DOHH2 (cell line): ENCODE measurements around the gene GNG10.

ENCODE experiments used
- H3F3A ChIP-seq: fragments of 200-600 bp; sonication (generic), shearing (Covaris generic); 2 replicates; pipeline ENCODE4 v1.6.0; 2016; ENCODE audit warnings: antibody characterized with exemption, mild to moderate bottlenecking; ENCODE audit not compliant: control insufficient read depth, insufficient read depth
- H3K27ac ChIP-seq: fragments of 200-600 bp; sonication (generic); 2 replicates; pipeline ENCODE4 v1.5.1; 2014; ENCODE audit warnings: low read depth, mild to moderate bottlenecking, low read length, moderate library complexity
- H3K27me3 ChIP-seq: fragments of 200-600 bp; sonication (generic); 2 replicates; pipeline ENCODE4 v1.6.1; 2014; ENCODE audit warnings: mild to moderate bottlenecking, low read length, mixed read lengths; ENCODE audit not compliant: control insufficient read depth
- H3K36me3 ChIP-seq: fragments of 200-600 bp; sonication (generic); 2 replicates; pipeline ENCODE4 v1.6.1; 2014; ENCODE audit warnings: mild to moderate bottlenecking, low read length, moderate library complexity, mixed read lengths; ENCODE audit not compliant: control insufficient read depth
- H3K4me1 ChIP-seq: fragments of 200-600 bp; sonication (generic); 2 replicates; pipeline ENCODE4 v1.6.1; 2014; ENCODE audit warnings: mild to moderate bottlenecking, low read length, mixed read lengths; ENCODE audit not compliant: control insufficient read depth
- H3K4me2 ChIP-seq: fragments of 200-600 bp; sonication (generic); 2 replicates; pipeline ENCODE4 v1.6.0; 2014; ENCODE audit warnings: mild to moderate bottlenecking, low read length, moderate library complexity
- H3K4me3 ChIP-seq: fragments of 200-600 bp; sonication (generic); 2 replicates; pipeline ENCODE4 v1.5.1; 2014; ENCODE audit warnings: mild to moderate bottlenecking, low read length, mixed read lengths
- H3K79me2 ChIP-seq: fragments of 200-600 bp; sonication (generic); 2 replicates; pipeline ENCODE4 v1.6.1; 2014; ENCODE audit warnings: mild to moderate bottlenecking, low read length, mixed read lengths; ENCODE audit not compliant: control insufficient read depth
- H3K9me2 ChIP-seq: fragments of 200-600 bp; sonication (generic); replicated peaks from 2 replicates; pipeline ENCODE4 v1.6.1; 2014; ENCODE audit warnings: mild to moderate bottlenecking, low read length, mixed read lengths; ENCODE audit not compliant: control insufficient read depth
- H3K9me3 ChIP-seq: fragments of 200-600 bp; sonication (generic); 2 replicates; pipeline ENCODE4 v1.6.1; 2014; ENCODE audit warnings: antibody characterized with exemption, low read length, mixed read lengths; ENCODE audit not compliant: control insufficient read depth, insufficient read depth
- H4K20me1 ChIP-seq: fragments of 200-600 bp; sonication (generic); 2 replicates; pipeline ENCODE4 v1.6.0; 2014; ENCODE audit warnings: low read depth, mild to moderate bottlenecking, antibody characterized with exemption, low read length, moderate library complexity; ENCODE audit not compliant: control insufficient read depth, insufficient read depth
- EZH2phosphoT487 ChIP-seq: fragments of 200-600 bp; sonication (generic); IDR thresholded peaks from 2 replicates; pipeline ENCODE4 v1.6.1; 2017; ENCODE audit warnings: borderline replicate concordance, mild to moderate bottlenecking, antibody characterized with exemption, low read length, moderate library complexity, mixed read lengths
- TF ChIP-seq, protein P1 (sequence below): fragments of 200-600 bp; sonication (generic); IDR thresholded peaks from one replicate; pipeline ENCODE4 v1.5.1; 2014; ENCODE audit warnings: antibody characterized with exemption, mild to moderate bottlenecking, low read depth, low read length; ENCODE audit not compliant: poor library complexity, severe bottlenecking

GNG10 gene

DNA sequence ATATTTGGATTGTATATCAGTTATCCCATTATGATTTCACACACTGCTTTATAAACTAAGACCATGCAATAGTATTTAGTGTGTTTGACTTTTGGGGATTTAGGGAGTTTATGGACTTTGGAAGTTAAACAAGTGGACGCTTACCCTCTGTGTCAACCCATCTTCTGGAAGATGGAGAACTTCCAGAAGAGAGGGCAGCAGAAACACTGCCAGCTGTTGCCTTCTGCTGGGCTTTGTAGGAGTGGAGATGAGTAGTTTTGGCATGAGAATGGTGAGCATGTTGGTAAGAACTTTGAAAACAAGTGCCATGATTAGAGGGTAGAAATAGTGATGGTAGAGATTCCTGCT is 28.0 kb upstream of the GNG10 start:
- no peak overlapping the region for H3K27ac ChIP-seq
- H3K9me3 ChIP-seq = no peaks in the 10 kb centered on the region
- peaks cover 27% of the 10 kb centered on the region for H3K4me1 ChIP-seq
- H3K27me3 ChIP-seq = no peaks in the 10 kb centered on the region
- peaks cover 19% of the 10 kb centered on the region; the same call in 1 of the 2 replicates for H4K20me1 ChIP-seq
- H3K4me3 ChIP-seq = peak overlapping the region; percentile 88
- peaks cover 71% of the 10 kb centered on the region for H3K79me2 ChIP-seq
- H3K36me3 ChIP-seq = peaks cover 43% of the 10 kb centered on the region
- TF ChIP-seq, protein P1, sequence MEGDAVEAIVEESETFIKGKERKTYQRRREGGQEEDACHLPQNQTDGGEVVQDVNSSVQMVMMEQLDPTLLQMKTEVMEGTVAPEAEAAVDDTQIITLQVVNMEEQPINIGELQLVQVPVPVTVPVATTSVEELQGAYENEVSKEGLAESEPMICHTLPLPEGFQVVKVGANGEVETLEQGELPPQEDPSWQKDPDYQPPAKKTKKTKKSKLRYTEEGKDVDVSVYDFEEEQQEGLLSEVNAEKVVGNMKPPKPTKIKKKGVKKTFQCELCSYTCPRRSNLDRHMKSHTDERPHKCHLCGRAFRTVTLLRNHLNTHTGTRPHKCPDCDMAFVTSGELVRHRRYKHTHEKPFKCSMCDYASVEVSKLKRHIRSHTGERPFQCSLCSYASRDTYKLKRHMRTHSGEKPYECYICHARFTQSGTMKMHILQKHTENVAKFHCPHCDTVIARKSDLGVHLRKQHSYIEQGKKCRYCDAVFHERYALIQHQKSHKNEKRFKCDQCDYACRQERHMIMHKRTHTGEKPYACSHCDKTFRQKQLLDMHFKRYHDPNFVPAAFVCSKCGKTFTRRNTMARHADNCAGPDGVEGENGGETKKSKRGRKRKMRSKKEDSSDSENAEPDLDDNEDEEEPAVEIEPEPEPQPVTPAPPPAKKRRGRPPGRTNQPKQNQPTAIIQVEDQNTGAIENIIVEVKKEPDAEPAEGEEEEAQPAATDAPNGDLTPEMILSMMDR = no peak
- no peak for TF ChIP-seq EZH2phosphoT487
- H3F3A ChIP-seq = no peaks in the 10 kb centered on the region
- H3K4me2 ChIP-seq = peak overlapping the region; percentile 84
- H3K9me2 ChIP-seq = no peaks in the 10 kb centered on the region

- Histone ChIP-seq H3K4me1 (peaks cover 27% of the 10 kb centered on the region), H3F3A (no peaks in the 10 kb centered on the region), H3K4me3 (no peak overlapping the region), H3K9me3 (no peaks in the 10 kb centered on the region), H3K36me3 (peaks cover 43% of the 10 kb centered on the region), H3K79me2 (peaks cover 86% of the 10 kb centered on the region), H3K27me3 (no peaks in the 10 kb centered on the region), H3K4me2 (no peak overlapping the region), H4K20me1 (peaks cover 19% of the 10 kb centered on the region; the same call in 1 of the 2 replicates), H3K9me2 (no peaks in the 10 kb centered on the region), H3K27ac (no peak overlapping the region)
- TF ChIP-seq, protein P1 = no peak
- no peak for TF ChIP-seq EZH2phosphoT487
Observed at GRCh38 chr9:111634860-111635259, 26.5 kb upstream of the GNG10 start.

- TF ChIP-seq EZH2phosphoT487 = no peak
- TF ChIP-seq, protein P1 = no peak
- Histone ChIP-seq H3K27me3 (no peaks in the 10 kb centered on the region), H3K4me2 (no peak overlapping the region), H3K27ac (no peak overlapping the region), H3K4me3 (no peak overlapping the region), H3K36me3 (peaks cover 32% of the 10 kb centered on the region), H3K9me3 (no peaks in the 10 kb centered on the region), H3K79me2 (peaks cover 73% of the 10 kb centered on the region), H3F3A (no peaks in the 10 kb centered on the region), H4K20me1 (peaks cover 19% of the 10 kb centered on the region; the same call in 1 of the 2 replicates), H3K9me2 (no peaks in the 10 kb centered on the region), H3K4me1 (peaks cover 16% of the 10 kb centered on the region)
Observed at GRCh38 chr9:111637421-111637950, 23.9 kb upstream of the GNG10 start.
